Endodermal cell (in vitro differentiated cells): ENCODE results near the gene LRIG1. TPM values are rescaled to one million over a fixed set of nuclear protein-coding genes. Genes with fewer than 3 reads are reported as not detected.

Experiments used
- DNase-seq: peaks from one replicate; pipeline ENCODE4 v3.0.0-alpha.2; 2017
- H3K27ac ChIP-seq: 2 replicates; pipeline ENCODE4 v1.5.1; 2013; ENCODE audit warnings: mild to moderate bottlenecking, low read depth, low read length, moderate library complexity
- H3K27me3 ChIP-seq: 2 replicates; pipeline ENCODE4 v1.6.1; 2013; ENCODE audit warnings: mild to moderate bottlenecking, low read length, moderate library complexity; ENCODE audit not compliant: insufficient read depth, control insufficient read depth, poor library complexity, severe bottlenecking
- H3K36me3 ChIP-seq: 2 replicates; pipeline ENCODE4 v1.7.0; 2013; ENCODE audit warnings: mild to moderate bottlenecking, low read length, moderate library complexity; ENCODE audit not compliant: control insufficient read depth, insufficient read depth
- H3K4me1 ChIP-seq: one replicate; pipeline ENCODE4 v1.7.0; 2013; ENCODE audit warnings: low read length; ENCODE audit not compliant: control insufficient read depth, insufficient read depth
- H3K4me3 ChIP-seq: 2 replicates; pipeline ENCODE4 v1.5.1; 2013; ENCODE audit warnings: mild to moderate bottlenecking, low read length, moderate library complexity
- H3K9ac ChIP-seq: 2 replicates; pipeline ENCODE4 v1.6.1; 2013; ENCODE audit warnings: mild to moderate bottlenecking, low read length, moderate library complexity; ENCODE audit not compliant: poor library complexity, severe bottlenecking; ENCODE audit errors: extremely low read depth
- H3K9me3 ChIP-seq: 2 replicates; pipeline ENCODE4 v1.6.1; 2013; ENCODE audit warnings: mild to moderate bottlenecking, low read length, moderate library complexity; ENCODE audit not compliant: control insufficient read depth
- H3K27ac Mint-ChIP-seq: 2 replicates; pipeline ENCODE4 v1.8.0; 2020; ENCODE audit warnings: mixed read lengths
- H3K27me3 Mint-ChIP-seq: 2 replicates; pipeline ENCODE4 v1.8.0; 2021; ENCODE audit warnings: mild to moderate bottlenecking, mixed read lengths; ENCODE audit not compliant: insufficient read depth
- H3K36me3 Mint-ChIP-seq: 2 replicates; pipeline ENCODE4 v1.8.0; 2020; ENCODE audit warnings: low read depth, mixed read lengths
- H3K4me1 Mint-ChIP-seq: 2 replicates; pipeline ENCODE4 v1.8.0; 2020; ENCODE audit warnings: mixed read lengths
- H3K4me3 Mint-ChIP-seq: 2 replicates; pipeline ENCODE4 v1.8.0; 2020; ENCODE audit warnings: mild to moderate bottlenecking, moderate library complexity, mixed read lengths
- H3K9me3 Mint-ChIP-seq: 2 replicates; pipeline ENCODE4 v1.8.0; 2020; ENCODE audit warnings: mild to moderate bottlenecking, mixed read lengths
- CTCF ChIP-seq: fragments of 200-600 bp; sonication (generic); conservative IDR thresholded peaks from 2 replicates; pipeline ENCODE4 v1.5.0; 2021; ENCODE audit warnings: antibody characterized with exemption, mild to moderate bottlenecking
- WGBS, 2 experiments: methylation state at CpG; one replicate each; pipeline versions ENCODE4 v1.1.5 to v1.1.7; 2013; ENCODE audit warnings: missing lambda C conversion rate in 2 of 2, mixed read lengths in 1 of 2; ENCODE audit not compliant: insufficient coverage in 1 of 2, insufficient read length in 1 of 2; 5-methylcytosine and 5-hydroxymethylcytosine counted together
- total RNA-seq, 2 donors: library from RNA; stranded (reverse); fragmentation: NEBNext Ultra II Directional in 1 of 2; extraction: Animal tissue kit (Norgen Biotek cat#: 25700) in 1 of 2; gene quantifications; 2 replicates in 1 of 2; 3 replicates in 1 of 2; pipeline ENCODE4 v1.2.1, GENCODE V29; 2021

Gene LRIG1
- total RNA-seq, 2 donors from 2014 or later = 37.5 to 42.3 TPM

- Histone ChIP-seq H3K27me3 (no peaks in the 10 kb centered on the region), H3K9ac (no peak overlapping the region), H3K27ac (no peak overlapping the region), H3K9me3 (peaks cover 23% of the 10 kb centered on the region), H3K4me3 (no peak overlapping the region), H3K4me1 (no peaks in the 10 kb centered on the region), H3K36me3 (peaks cover 36% of the 10 kb centered on the region)
- Mint-ChIP-seq H3K27me3 (no peaks in the 10 kb centered on the region), H3K4me3 (no peak overlapping the region), H3K4me1 (peaks cover 42% of the 10 kb centered on the region), H3K27ac (no peak overlapping the region), H3K36me3 (peaks cover 23% of the 10 kb centered on the region), H3K9me3 (peaks cover 20% of the 10 kb centered on the region)
- TF ChIP-seq CTCF = no peak
- 97 to 100% methylated on average over 3 of the region's 3 CpGs for WGBS, 2 experiments
- no peak for DNase-seq
Measured at GRCh38 chr3:66427352-66427751, 73.5 kb downstream of the LRIG1 start.

- Histone ChIP-seq H3K27me3 (no peaks in the 10 kb centered on the region), H3K4me3 (no peak overlapping the region), H3K4me1 (no peaks in the 10 kb centered on the region), H3K27ac (no peak overlapping the region), H3K36me3 (peaks cover 31% of the 10 kb centered on the region), H3K9me3 (peaks cover 34% of the 10 kb centered on the region), H3K9ac (no peak overlapping the region)
- no peak overlapping the region for H3K27ac Mint-ChIP-seq
- H3K36me3 Mint-ChIP-seq = peaks cover 29% of the 10 kb centered on the region
- H3K4me3 Mint-ChIP-seq = no peak overlapping the region
- DNase-seq = no peak
- WGBS, 2 experiments = 91 to 93% methylated on average over 1 of the region's 1 CpG
- no peaks in the 10 kb centered on the region for H3K27me3 Mint-ChIP-seq
- peaks cover 32% of the 10 kb centered on the region for H3K9me3 Mint-ChIP-seq
- H3K4me1 Mint-ChIP-seq = peaks cover 42% of the 10 kb centered on the region
- TF ChIP-seq CTCF = no peak
Measured at GRCh38 chr3:66426135-66426534, 74.7 kb downstream of the LRIG1 start.

- no peak for DNase-seq
- Histone ChIP-seq H3K9me3 (peaks cover 39% of the 10 kb centered on the region), H3K9ac (no peak overlapping the region), H3K36me3 (peaks cover 32% of the 10 kb centered on the region), H3K27me3 (no peaks in the 10 kb centered on the region), H3K4me3 (no peak overlapping the region), H3K27ac (no peak overlapping the region), H3K4me1 (no peaks in the 10 kb centered on the region)
- peaks cover 34% of the 10 kb centered on the region for H3K36me3 Mint-ChIP-seq
- H3K27me3 Mint-ChIP-seq = no peaks in the 10 kb centered on the region
- peaks cover 37% of the 10 kb centered on the region for H3K9me3 Mint-ChIP-seq
- no peak overlapping the region for H3K27ac Mint-ChIP-seq
- 95 to 98% methylated on average over 6 to 7 of the region's 7 CpGs for WGBS, 2 experiments
- TF ChIP-seq CTCF = no peak
- H3K4me3 Mint-ChIP-seq = no peak overlapping the region
- peaks cover 39% of the 10 kb centered on the region for H3K4me1 Mint-ChIP-seq
Measured at GRCh38 chr3:66425576-66426114, 75.2 kb downstream of the LRIG1 start.
